ENCODE data around the gene BAIAP3.
A peak's percentile ranks its signal among the peaks of the same experiment; 100 is the strongest.
"Not testable (repeated sequence)": the region's sequence is repeated elsewhere in the genome, so short reads cannot be mapped to it uniquely, and the experiment has no call there.

BAIAP3 gene

GRCh38 chr16:1295465-1295864 lies 38.0 kb upstream of the BAIAP3 start:
- H3K4me3 Mint-ChIP-seq, result no peak overlapping the region
- peaks cover 9% of the 10 kb centered on the region for H3K27me3 Mint-ChIP-seq
- no peaks in the 10 kb centered on the region for H3K9me3 Mint-ChIP-seq (ENCODE audit: low read depth)
- peaks cover 6% of the 10 kb centered on the region for H3K4me1 Mint-ChIP-seq (ENCODE audit: low read depth)
- H3K36me3 Mint-ChIP-seq, result no peaks in the 10 kb centered on the region
- H3K27ac Mint-ChIP-seq, result no peak overlapping the region

GRCh38 chr16:1296688-1297017 lies 36.8 kb upstream of the BAIAP3 start:
- not testable (repeated sequence) for H3K27ac Mint-ChIP-seq; H3K36me3 Mint-ChIP-seq; H3K4me3 Mint-ChIP-seq; H3K4me1 Mint-ChIP-seq (ENCODE audit: low read depth); H3K27me3 Mint-ChIP-seq; H3K9me3 Mint-ChIP-seq (ENCODE audit: low read depth)

DNA sequence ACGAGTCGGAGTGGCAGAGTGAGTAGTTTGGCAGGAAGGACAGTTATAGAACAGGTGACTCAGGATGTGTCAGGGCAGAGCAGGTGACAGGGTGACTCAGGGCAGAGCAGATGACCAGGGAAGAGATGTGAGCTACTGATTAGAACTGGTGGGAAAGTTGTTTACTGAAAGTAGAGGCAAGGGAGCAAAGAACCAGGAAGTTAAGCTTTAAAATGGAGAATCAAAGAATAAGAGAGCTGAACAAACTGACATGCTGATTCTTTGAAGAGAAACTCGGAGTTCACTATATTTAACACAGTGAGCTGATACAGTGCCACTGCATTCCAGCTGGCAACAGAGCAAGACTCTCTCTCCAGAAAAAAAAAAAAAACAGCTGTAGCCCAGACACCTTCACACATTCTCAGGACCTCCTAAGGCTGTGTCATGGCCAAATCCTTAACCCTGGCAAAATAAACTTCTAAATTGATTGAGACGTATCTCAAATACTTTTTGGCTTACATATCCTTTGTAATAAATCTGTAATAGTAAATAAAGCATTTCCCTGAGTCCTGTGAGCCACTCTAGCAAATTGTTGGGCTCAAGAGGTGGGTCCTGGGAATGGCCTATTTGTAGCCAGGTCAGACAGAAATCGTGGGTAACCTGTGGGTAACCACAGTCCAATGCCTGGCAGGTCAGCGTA lies 36.3 kb upstream of the BAIAP3 start:
- peaks cover 12% of the 10 kb centered on the region for H3K4me1 Mint-ChIP-seq (ENCODE audit: low read depth)
- H3K36me3 Mint-ChIP-seq, result no peaks in the 10 kb centered on the region
- no peak overlapping the region for H3K4me3 Mint-ChIP-seq
- H3K27me3 Mint-ChIP-seq, result peaks cover 7% of the 10 kb centered on the region
- H3K9me3 Mint-ChIP-seq (ENCODE audit: low read depth), result no peaks in the 10 kb centered on the region
- no peak overlapping the region for H3K27ac Mint-ChIP-seq

DNA sequence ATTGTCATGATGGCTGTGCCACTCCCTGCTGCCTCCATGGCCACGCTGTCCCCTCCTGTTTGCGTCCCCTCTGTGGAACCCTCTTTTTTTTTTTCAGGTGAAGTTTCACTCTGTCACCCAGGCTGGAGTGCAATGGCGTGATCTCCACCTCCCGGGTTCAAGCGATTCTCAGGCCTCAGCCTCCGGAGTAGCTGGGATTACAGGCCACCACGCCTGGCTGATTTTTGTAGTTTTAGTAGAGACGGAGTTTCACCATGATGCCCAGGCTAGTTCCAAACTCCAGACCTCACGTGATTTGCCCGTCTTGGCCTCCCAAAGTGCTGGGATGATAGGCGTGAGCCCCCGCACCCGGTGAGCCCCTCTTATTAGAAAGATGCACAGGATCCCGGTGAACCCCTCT lies 35.0 kb upstream of the BAIAP3 start:
- Mint-ChIP-seq H3K4me3 (no peak overlapping the region), H3K4me1 (ENCODE audit: low read depth) (peaks cover 13% of the 10 kb centered on the region), H3K9me3 (ENCODE audit: low read depth) (no peaks in the 10 kb centered on the region), H3K36me3 (no peaks in the 10 kb centered on the region), H3K27me3 (peaks cover 7% of the 10 kb centered on the region), H3K27ac (no peak overlapping the region)

DNA sequence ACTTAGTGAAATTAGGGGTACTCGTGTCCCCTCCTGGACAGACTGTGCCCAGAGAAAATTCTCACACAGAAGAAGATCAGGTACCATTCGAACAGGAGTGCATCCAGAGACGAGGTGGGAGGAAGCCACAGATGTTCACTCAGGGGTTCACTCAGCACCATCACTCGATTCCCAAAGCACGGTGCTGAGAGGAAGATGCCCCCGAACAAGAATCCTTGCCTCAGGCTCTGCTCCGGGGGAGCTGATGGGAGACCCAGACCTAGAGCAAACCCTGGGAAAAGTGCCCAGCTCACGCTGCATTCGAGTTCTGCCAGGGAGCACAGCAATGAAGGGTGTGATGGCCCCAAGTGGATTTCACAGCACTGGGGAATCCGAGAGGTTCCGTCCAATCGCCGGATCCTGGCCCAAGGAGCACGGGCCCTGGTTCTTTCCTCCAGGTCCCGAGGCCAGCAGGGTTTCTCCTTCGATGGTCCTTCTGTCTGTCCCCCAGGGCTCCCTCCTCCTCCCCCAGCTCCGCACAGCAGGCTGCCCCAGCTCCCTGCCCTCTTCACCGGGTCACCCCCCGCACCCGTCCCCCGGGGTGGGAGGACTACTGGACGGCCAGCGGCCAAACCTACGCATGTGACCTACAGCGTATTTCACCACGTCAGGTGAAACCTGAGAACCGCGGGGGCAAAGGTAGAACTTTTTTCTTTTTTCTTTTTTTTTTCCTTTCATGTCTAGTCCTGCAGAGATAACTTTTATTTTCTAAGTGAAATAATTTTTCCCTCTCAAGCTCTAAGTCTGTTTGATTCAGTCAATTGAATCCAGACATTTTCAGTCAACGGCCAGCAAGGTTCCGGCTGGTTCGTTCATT lies 34.2 kb upstream of the BAIAP3 start:
- peaks cover 20% of the 10 kb centered on the region for H3K4me1 Mint-ChIP-seq (ENCODE audit: low read depth)
- no peaks in the 10 kb centered on the region for H3K36me3 Mint-ChIP-seq
- no peak overlapping the region for H3K27ac Mint-ChIP-seq

DNA sequence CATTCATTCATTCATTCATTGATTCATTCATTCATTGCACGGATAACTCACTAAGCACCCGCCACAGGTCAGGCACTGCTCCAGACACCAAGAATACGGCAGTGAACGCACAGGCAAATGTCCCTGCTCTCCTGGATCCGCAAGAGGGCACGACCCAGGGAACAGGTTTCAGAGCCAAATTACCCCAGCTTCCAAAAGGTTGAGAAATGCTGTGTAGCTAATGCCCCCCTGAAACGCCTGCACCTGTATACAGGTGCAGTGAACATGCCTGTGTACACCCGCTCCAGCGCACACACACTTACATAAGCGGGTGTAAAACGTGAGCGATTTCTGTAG lies 33.6 kb upstream of the BAIAP3 start:
- Mint-ChIP-seq H3K36me3 (no peaks in the 10 kb centered on the region), H3K4me1 (ENCODE audit: low read depth) (peaks cover 22% of the 10 kb centered on the region)

More for the DNA sequence above, 34.2 kb upstream of the BAIAP3 start:
- Mint-ChIP-seq H3K27me3 (peaks cover 5% of the 10 kb centered on the region), H3K9me3 (ENCODE audit: low read depth) (no peaks in the 10 kb centered on the region), H3K4me3 (no peak overlapping the region)

DNA sequence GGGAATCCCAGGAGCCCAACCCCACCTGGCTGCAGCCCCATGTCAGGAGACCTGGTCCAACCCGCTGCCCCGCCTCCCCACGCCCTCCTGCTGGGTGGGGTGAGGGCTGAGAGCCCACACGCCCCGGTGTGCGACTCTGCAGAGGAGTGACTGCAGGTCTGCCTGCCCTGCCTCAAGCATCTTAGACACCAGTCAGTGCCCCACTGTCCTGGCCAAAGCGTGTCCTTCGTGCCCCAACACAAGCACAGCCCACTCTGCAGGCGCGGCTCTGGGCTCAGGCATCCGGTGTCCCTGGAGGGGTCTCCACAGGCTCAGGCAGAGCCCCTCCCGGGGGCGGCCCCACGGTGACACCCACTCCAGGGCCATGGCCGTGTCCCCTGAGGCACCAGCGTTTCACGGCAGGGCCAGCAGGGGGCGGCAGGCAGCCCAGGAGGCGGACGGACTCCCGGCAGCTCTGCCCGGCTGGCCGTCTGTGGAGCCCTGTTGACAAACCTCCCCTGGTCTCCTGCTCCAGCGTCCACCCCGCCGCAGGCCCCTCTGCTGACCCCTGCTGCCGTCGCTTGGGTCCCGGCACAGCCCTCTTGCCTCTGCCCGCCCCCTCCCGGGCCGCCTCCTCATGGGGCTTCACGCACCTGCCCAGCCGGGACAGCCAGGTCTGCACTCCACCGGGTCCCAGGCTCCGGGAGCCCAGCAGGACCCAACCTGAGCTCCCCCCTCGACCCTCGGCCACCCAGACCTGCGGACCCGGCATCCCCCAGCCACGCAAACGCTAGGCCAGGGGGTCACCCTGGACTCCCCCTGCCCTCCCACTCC lies 32.6 kb upstream of the BAIAP3 start:
- Mint-ChIP-seq H3K9me3 (ENCODE audit: low read depth) (no peaks in the 10 kb centered on the region), H3K27me3 (peaks cover 2% of the 10 kb centered on the region), H3K27ac (no peak overlapping the region), H3K4me3 (no peak overlapping the region), H3K36me3 (no peaks in the 10 kb centered on the region), H3K4me1 (ENCODE audit: low read depth) (peaks cover 28% of the 10 kb centered on the region)

More for the DNA sequence above, 33.6 kb upstream of the BAIAP3 start:
- no peak overlapping the region for H3K27ac Mint-ChIP-seq
- no peak overlapping the region for H3K4me3 Mint-ChIP-seq
- H3K9me3 Mint-ChIP-seq (ENCODE audit: low read depth), result no peaks in the 10 kb centered on the region
- H3K27me3 Mint-ChIP-seq, result peaks cover 2% of the 10 kb centered on the region

DNA sequence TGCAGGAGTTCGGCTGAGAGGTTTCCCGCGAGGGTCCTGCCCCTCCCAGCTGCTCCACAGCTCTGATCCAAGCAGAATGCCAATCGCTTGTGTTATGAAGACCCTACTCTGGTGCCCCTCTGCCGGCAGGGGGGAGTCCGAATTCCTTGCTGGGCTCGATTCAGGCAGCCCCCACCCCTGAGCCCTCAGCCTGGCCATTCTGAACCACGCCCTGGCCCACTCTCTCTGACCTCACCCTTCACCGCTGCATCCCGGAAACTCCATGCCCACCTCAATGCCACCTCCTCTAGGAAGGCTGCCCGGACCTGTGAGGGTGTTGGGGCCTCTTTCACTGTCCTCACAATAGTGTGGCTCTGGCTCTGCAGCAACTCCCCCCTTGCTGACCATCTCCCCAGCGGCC lies 31.9 kb upstream of the BAIAP3 start:
- H3K36me3 Mint-ChIP-seq, result no peaks in the 10 kb centered on the region
- H3K27ac Mint-ChIP-seq, result no peak overlapping the region
- no peak overlapping the region for H3K4me3 Mint-ChIP-seq
- H3K9me3 Mint-ChIP-seq (ENCODE audit: low read depth), result no peaks in the 10 kb centered on the region
- H3K4me1 Mint-ChIP-seq (ENCODE audit: low read depth), result peaks cover 34% of the 10 kb centered on the region
- peaks cover 2% of the 10 kb centered on the region for H3K27me3 Mint-ChIP-seq

GRCh38 chr16:1305823-1306222 lies 27.6 kb upstream of the BAIAP3 start:
- H3K4me3 Mint-ChIP-seq, result no peak overlapping the region
- no peaks in the 10 kb centered on the region for H3K27me3 Mint-ChIP-seq
- H3K4me1 Mint-ChIP-seq (ENCODE audit: low read depth), result peaks cover 41% of the 10 kb centered on the region
- peak overlapping the region; percentile 91 for H3K27ac Mint-ChIP-seq
- H3K9me3 Mint-ChIP-seq (ENCODE audit: low read depth), result no peaks in the 10 kb centered on the region
- H3K36me3 Mint-ChIP-seq, result peaks cover 2% of the 10 kb centered on the region

DNA sequence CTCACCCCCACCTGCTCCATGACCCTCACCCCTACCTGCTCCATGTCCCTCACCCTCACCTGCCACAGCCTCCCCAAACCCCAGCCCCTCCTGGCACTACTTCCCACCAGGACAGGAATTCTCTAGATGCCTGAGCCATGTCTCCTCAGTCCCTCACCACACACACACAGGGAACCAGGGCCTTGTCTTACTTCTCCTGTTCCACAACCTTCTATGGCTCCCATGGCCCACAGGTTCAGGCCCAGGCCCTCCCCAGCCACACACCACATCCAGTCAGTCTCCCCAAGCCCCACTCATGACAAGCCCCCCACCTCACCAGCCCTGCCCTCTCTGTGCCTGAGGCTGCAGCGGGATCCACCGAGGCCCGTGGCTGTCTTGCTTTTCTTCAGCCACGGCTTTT lies 27.1 kb upstream of the BAIAP3 start:
- no peaks in the 10 kb centered on the region for H3K9me3 Mint-ChIP-seq (ENCODE audit: low read depth)
- H3K4me1 Mint-ChIP-seq (ENCODE audit: low read depth), result peaks cover 45% of the 10 kb centered on the region
- H3K27me3 Mint-ChIP-seq, result no peaks in the 10 kb centered on the region
- peak overlapping the region; percentile 91 for H3K27ac Mint-ChIP-seq
- peaks cover 2% of the 10 kb centered on the region for H3K36me3 Mint-ChIP-seq
- peak overlapping the region; percentile 44 for H3K4me3 Mint-ChIP-seq

GRCh38 chr16:1308036-1308976 lies 25.1 kb upstream of the BAIAP3 start:
- Mint-ChIP-seq H3K27me3 (no peaks in the 10 kb centered on the region), H3K9me3 (ENCODE audit: low read depth) (no peaks in the 10 kb centered on the region), H3K27ac (peak overlapping the region; percentile 90), H3K4me1 (ENCODE audit: low read depth) (peaks cover 50% of the 10 kb centered on the region), H3K36me3 (peaks cover 2% of the 10 kb centered on the region), H3K4me3 (peak overlapping the region; percentile 86)

DNA sequence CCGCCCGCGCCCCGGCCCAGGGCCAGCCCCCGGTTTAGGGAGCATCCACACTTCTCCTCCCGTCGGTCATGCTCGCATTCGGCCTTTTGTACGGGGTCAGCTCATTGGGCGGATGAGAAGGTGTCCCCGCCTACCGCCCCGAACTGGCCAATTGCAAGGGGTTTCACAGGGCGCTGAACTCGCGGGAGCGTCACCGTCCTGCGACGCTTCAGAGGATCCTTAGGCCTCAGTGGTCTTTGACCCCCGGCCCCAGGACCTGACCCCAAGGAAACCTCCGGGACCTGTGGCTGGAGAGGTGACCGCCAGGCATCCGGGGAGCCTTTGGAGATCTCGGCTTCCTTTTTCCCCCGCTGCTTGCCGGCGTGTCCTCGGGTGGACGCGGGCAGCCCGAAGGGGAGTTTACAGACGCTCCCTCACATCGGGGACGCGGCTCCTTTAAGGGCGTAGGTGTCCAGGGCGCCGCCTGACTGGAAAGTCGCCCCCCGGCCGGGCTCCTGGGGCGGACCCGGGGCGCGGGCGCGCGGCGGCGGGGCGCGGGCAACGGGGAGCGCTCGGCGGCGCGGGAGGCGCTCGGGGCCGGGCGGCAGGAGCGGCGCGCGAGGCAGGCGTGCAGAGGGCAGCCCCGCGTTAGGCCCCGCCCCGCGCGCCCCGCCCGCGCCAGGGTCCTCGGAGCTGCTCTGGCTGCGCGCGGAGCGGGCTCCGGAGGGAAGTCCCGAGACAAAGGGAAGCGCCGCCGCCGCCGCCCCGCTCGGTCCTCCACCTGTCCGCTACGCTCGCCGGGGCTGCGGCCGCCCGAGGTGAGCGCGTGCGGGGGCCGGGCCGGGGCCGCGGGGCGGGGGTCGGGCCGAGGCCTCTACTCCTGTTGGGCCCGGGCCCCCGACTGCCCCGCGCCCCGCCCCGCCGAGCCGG lies 24.2 kb upstream of the BAIAP3 start, which contains the start of gene UBE2I:
Gene UBE2I (plus strand): TSS at position 660 of the 909 bp plus-strand sequence. CDS start 4,395 bp downstream, outside the sequence.
- H3K4me3 Mint-ChIP-seq, result peak within 1 kb of the TSS; percentile 99
- peaks cover 44% of the 10 kb centered on the region for H3K4me1 Mint-ChIP-seq (ENCODE audit: low read depth)
- H3K27ac Mint-ChIP-seq, result peak within 1 kb of the TSS; percentile 99
- peaks cover 2% of the 10 kb centered on the region for H3K36me3 Mint-ChIP-seq
- H3K9me3 Mint-ChIP-seq (ENCODE audit: low read depth), result no peaks in the 10 kb centered on the region
- H3K27me3 Mint-ChIP-seq, result no peaks in the 10 kb centered on the region
